A549 (cell line): Measurements from ENCODE around the gene CCDC78. TPM values are rescaled to one million over a fixed set of nuclear protein-coding genes. Genes with fewer than 3 reads are reported as not detected.

ENCODE experiments used
- ATAC-seq, 2 experiments: fragments of 200-7000 bp in 1 of 2; fragments of >200 bp in 1 of 2; cut with Nextera tagmentation in 1 of 2; cut with Tn5 transposase in 1 of 2; 3 replicates each; pipeline versions ENCODE4 v1.8.0 to v1.9.1; 2018 to 2020; ENCODE audit warnings: mild to moderate bottlenecking in 1 of 2, moderate library complexity in 1 of 2
- CTCF ChIA-PET: fragments of 300-600 bp; sonication (Branson Sonifier 250); formaldehyde crosslinking; extraction: SDS; loops from one replicate; lab custom pipeline; 2021; ENCODE audit warnings: antibody characterized with exemption, inconsistent platforms; lab: Yijun Ruan, JAX
- POLR2A ChIA-PET: fragments of 350-600 bp; formaldehyde crosslinking; extraction: SDS; loops from one replicate; lab custom pipeline; 2021; ENCODE audit warnings: antibody characterized with exemption, inconsistent platforms; lab: Yijun Ruan, JAX
- DNase-seq, 2 experiments: peaks; one replicate each; pipeline versions ENCODE4 v3.0.0 to v3.0.0-alpha.2; 2011 to 2016; ENCODE audit warnings: low read depth in 1 of 2, low spot score in 1 of 2
- FAIRE-seq: peaks from 2 replicates; lab custom pipeline; 2011; peaks lifted over from hg19 to GRCh38; lab: Jason Lieb, UNC
- H3K27ac ChIP-seq, 2 experiments: fragments of >200 bp; sonication (Bioruptor Twin); formaldehyde crosslinking; 3 replicates each; pipeline ENCODE4 v1.5.1; 2016 to 2017
- H3K4me1 ChIP-seq: fragments of >200 bp; sonication (Bioruptor Twin); formaldehyde crosslinking; 3 replicates; pipeline ENCODE4 v1.6.1; 2016
- H3K4me2 ChIP-seq: fragments of >200 bp; sonication (Bioruptor Twin); formaldehyde crosslinking; 3 replicates; pipeline ENCODE4 v1.6.1; 2016
- H3K4me3 ChIP-seq: fragments of >200 bp; sonication (Bioruptor Twin); formaldehyde crosslinking; 3 replicates; pipeline ENCODE4 v1.5.1; 2016
- H3K9me3 ChIP-seq: fragments of >200 bp; sonication (Bioruptor Twin); formaldehyde crosslinking; 3 replicates; pipeline ENCODE4 v1.6.1; 2016
- ATOH8 ChIP-seq: fragments of 250-450 bp; sonication (Bioruptor Pico); IDR thresholded peaks from 2 replicates; pipeline ENCODE4 v1.5.0; 2020; ENCODE audit warnings: low read depth, mild to moderate bottlenecking, moderate library complexity
- BHLHE40 ChIP-seq: IDR thresholded peaks from 2 replicates; pipeline ENCODE4 v1.6.1; 2012; ENCODE audit warnings: low read depth, low read length, inconsistent platforms
- CBX2 ChIP-seq: fragments of 200-600 bp; sonication (generic); IDR thresholded peaks from 2 replicates; pipeline ENCODE4 v1.6.1; 2016; ENCODE audit warnings: low read depth, mild to moderate bottlenecking, borderline replicate concordance
- CTCF ChIP-seq: fragments of >200 bp; sonication (Bioruptor Twin); formaldehyde crosslinking; IDR thresholded peaks from 3 replicates; pipeline ENCODE4 v1.5.1; 2016
- EHMT2 ChIP-seq: fragments of 200-600 bp; sonication (generic); IDR thresholded peaks from 2 replicates; pipeline ENCODE4 v1.6.1; 2016; ENCODE audit warnings: antibody characterized with exemption, low read depth, mild to moderate bottlenecking, moderate library complexity
- EP300 ChIP-seq, 2 experiments: fragments of >200 bp; sonication (Bioruptor Twin); formaldehyde crosslinking; IDR thresholded peaks; 2 replicates in 1 of 2; 3 replicates in 1 of 2; pipeline ENCODE4 v1.6.1; 2016 to 2017
- FOXS1 ChIP-seq: fragments of 250-450 bp; sonication (Bioruptor Pico); IDR thresholded peaks from 2 replicates; pipeline ENCODE4 v1.5.0; 2020; ENCODE audit warnings: mild to moderate bottlenecking, moderate library complexity
- HDAC2 ChIP-seq: fragments of 200-600 bp; sonication (generic); IDR thresholded peaks from 2 replicates; pipeline ENCODE4 v1.6.1; 2016
- HES2 ChIP-seq: fragments of >200 bp; sonication (Bioruptor Twin); formaldehyde crosslinking; IDR thresholded peaks from 2 replicates; pipeline ENCODE4 v1.6.1; 2016
- HEYL ChIP-seq: fragments of 250-450 bp; sonication (Bioruptor Pico); IDR thresholded peaks from 2 replicates; pipeline ENCODE4 v1.8.0; 2021; ENCODE audit warnings: mild to moderate bottlenecking, moderate library complexity
- HOXA7 ChIP-seq: fragments of 250-450 bp; sonication (Bioruptor Pico); IDR thresholded peaks from 2 replicates; pipeline ENCODE4 v1.5.0; 2020; ENCODE audit warnings: mild to moderate bottlenecking, moderate library complexity
- JUN ChIP-seq, 2 experiments: fragments of >200 bp; sonication (Bioruptor Twin); formaldehyde crosslinking; IDR thresholded peaks; 2 replicates in 1 of 2; 3 replicates in 1 of 2; pipeline ENCODE4 v1.6.1; 2016 to 2017
- JUNB ChIP-seq: fragments of >200 bp; sonication (Bioruptor Twin); formaldehyde crosslinking; IDR thresholded peaks from 2 replicates; pipeline ENCODE4 v1.6.1; 2016
- MAFK ChIP-seq: fragments of 450-650 bp; IDR thresholded peaks from 2 replicates; pipeline ENCODE4 v1.6.1; 2014; ENCODE audit not compliant: partially characterized antibody
- MAX ChIP-seq: IDR thresholded peaks from 2 replicates; pipeline ENCODE4 v1.6.1; 2012
- MAZ ChIP-seq: fragments of 150-350 bp; IDR thresholded peaks from 2 replicates; pipeline ENCODE4 v1.6.1; 2014; ENCODE audit warnings: antibody characterized with exemption, low read depth, low read length, borderline replicate concordance
- MYC ChIP-seq: IDR thresholded peaks from 2 replicates; pipeline ENCODE4 v1.6.1; 2012; ENCODE audit warnings: mild to moderate bottlenecking, inconsistent platforms, low read length, improper control_type of control experiment, borderline replicate concordance
- NFE2L2 ChIP-seq: fragments of 150-350 bp; conservative IDR thresholded peaks from 2 replicates; pipeline ENCODE4 v1.6.1; 2014; ENCODE audit warnings: low read length
- NPAS2 ChIP-seq: fragments of 250-450 bp; sonication (Bioruptor Pico); IDR thresholded peaks from 2 replicates; pipeline ENCODE4 v1.8.0; 2022; ENCODE audit warnings: mild to moderate bottlenecking, moderate library complexity, borderline replicate concordance
- POLR2A ChIP-seq: IDR thresholded peaks from 2 replicates; pipeline ENCODE4 v1.6.1; 2012; ENCODE audit warnings: mild to moderate bottlenecking, low read length
- POLR2AphosphoS2 ChIP-seq: conservative IDR thresholded peaks from 2 replicates; pipeline ENCODE4 v1.6.1; 2012; ENCODE audit warnings: low read length, improper control_type of control experiment, inconsistent platforms
- RCOR1 ChIP-seq: fragments of 150-350 bp; IDR thresholded peaks from 2 replicates; pipeline ENCODE4 v1.6.1; 2014; ENCODE audit warnings: antibody characterized with exemption, low read length, low read depth
- REST ChIP-seq: fragments of 200-600 bp; sonication (generic); IDR thresholded peaks from 2 replicates; pipeline ENCODE4 v1.6.1; 2016; ENCODE audit warnings: antibody characterized with exemption, mild to moderate bottlenecking, moderate library complexity
- RFX5 ChIP-seq: fragments of 450-650 bp; IDR thresholded peaks from 2 replicates; pipeline ENCODE4 v1.7.1; 2014; ENCODE audit warnings: antibody characterized with exemption, mild to moderate bottlenecking, moderate library complexity
- TFCP2L1 ChIP-seq: fragments of 250-450 bp; sonication (Bioruptor Pico); IDR thresholded peaks from 2 replicates; pipeline ENCODE4 v1.5.0; 2021; ENCODE audit warnings: mild to moderate bottlenecking
- USF2 ChIP-seq: fragments of 450-650 bp; IDR thresholded peaks from 2 replicates; pipeline ENCODE4 v1.6.1; 2014; ENCODE audit warnings: antibody characterized with exemption
- ZSCAN20 ChIP-seq: fragments of 250-450 bp; sonication (Bioruptor Pico); IDR thresholded peaks from 2 replicates; pipeline ENCODE4 v1.8.0; 2022; ENCODE audit warnings: mild to moderate bottlenecking, moderate library complexity
- WGBS: methylation state at CpG from one replicate; pipeline ENCODE4 v1.1.6; 2017; ENCODE audit errors: missing lambda C conversion rate; 5-methylcytosine and 5-hydroxymethylcytosine counted together
- polyA plus RNA-seq, 4 experiments: library from polyadenylated mRNA; depleted of rRNA in 3 of 4; stranded (reverse); fragments of >200 nt; fragmentation: RNase III in 1 of 4; extraction: RNeasy Plus Mini Kit Qiagen cat#74134 plus additional on column Dnase treatment in 1 of 4; gene quantifications; 2 replicates in 3 of 4; 3 replicates in 1 of 4; pipeline ENCODE4 v1.2.3, GENCODE V29; 2011 to 2017

CCDC78 gene
- polyA plus RNA-seq, 2 of the 4 experiments (the other 2 are of a cell fraction), result 1.1 to 4.7 TPM

- TF ChIP-seq RFX5, result no peak
- no peak for TF ChIP-seq HES2
- no peak for TF ChIP-seq REST
- TF ChIP-seq JUNB, result no peak
- TF ChIP-seq ZSCAN20, result no peak
- no peak for TF ChIP-seq CBX2
- no peak for TF ChIP-seq RCOR1
- TF ChIP-seq HOXA7 (CRISPR knock-in tag), result no peak
- TF ChIP-seq POLR2A, result no peak
- TF ChIP-seq EP300 (IDR thresholded peaks at IDR 0.05), result no peak
- no peak for TF ChIP-seq USF2
- no peak for TF ChIP-seq JUN (IDR thresholded peaks at IDR 0.05)
- no peak for TF ChIP-seq HEYL (CRISPR knock-in tag)
- TF ChIP-seq NPAS2 (CRISPR knock-in tag), result no peak
- no peak for TF ChIP-seq FOXS1 (CRISPR knock-in tag)
- no peak for TF ChIP-seq MAZ
- TF ChIP-seq EHMT2, result no peak
- no peak for ATAC-seq
- WGBS, result 91% methylated on average over 29 of the region's 51 CpGs
- H3K27ac ChIP-seq, result peak overlapping the region; percentile 98 to 99
- H3K4me1 ChIP-seq, result peaks cover 47% of the 10 kb centered on the region
- H3K9me3 ChIP-seq, result no peaks in the 10 kb centered on the region
- H3K4me3 ChIP-seq, result peak overlapping the region; percentile 93
- POLR2A ChIA-PET, result interaction anchor here (0.6 to 2.6 kb wide), 10 partner anchors 9 to 66 kb away, joined by 3 to 33 read pairs (median 6); partner anchors contain the start of genes CHTF18, RPUSD1, STUB1 and WDR24
- peak overlapping the region; percentile 94 for H3K4me2 ChIP-seq
- CTCF ChIA-PET, result interaction anchor here (0.6 to 28.0 kb wide), 6 partner anchors 8 to 64 kb away, joined by 3 to 656 read pairs (median 16); partner anchors contain the start of genes ANTKMT, CCDC78, CIAO3 and FBXL16
- FAIRE-seq, result no peak
- no peak for DNase-seq
These were observed 4.3 kb downstream of the CCDC78 start for GRCh38 chr16:721765-722540.

- WGBS, result 53% methylated on average over 25 of the region's 106 CpGs
- H3K9me3 ChIP-seq, result no peaks in the 10 kb centered on the region
- H3K27ac ChIP-seq, result peak within 1 kb of the TSS; percentile 98 to 99
- DNase-seq (peak; percentile 84 to 88), ATAC-seq (peak; percentile 53 to 70), FAIRE-seq (no peak)
- H3K4me1 ChIP-seq, result peaks cover 49% of the 10 kb centered on the region
- H3K4me3 ChIP-seq, result peak within 1 kb of the TSS; percentile 93
- POLR2A ChIA-PET, result interaction anchor here (0.6 to 2.6 kb wide), 13 partner anchors 9 to 67 kb away, joined by 3 to 33 read pairs (median 6); partner anchors contain the start of genes CHTF18, CIAO3, RPUSD1 and STUB1
- CTCF ChIA-PET, result interaction anchor here (3.9 to 28.0 kb wide), 3 partner anchors 7 to 65 kb away, joined by 29 to 656 read pairs (median 656); partner anchors contain the start of genes ANTKMT, CCDC78, CIAO3 and FBXL16
- H3K4me2 ChIP-seq, result peak within 1 kb of the TSS; percentile 94
- TF ChIP-seq BHLHE40, result no peak; the same call in 1 of the 2 replicates
- peak in 1 of 2 experiments; percentile 25; a peak in 1 of 5 replicates for TF ChIP-seq EP300 (IDR thresholded peaks at IDR 0.05)
- no peak for TF ChIP-seq HDAC2
- TF ChIP-seq RFX5, result no peak
- peak; percentile 85 for TF ChIP-seq POLR2A
- peak; percentile 16; the same call in 1 of the 2 replicates for TF ChIP-seq ATOH8 (CRISPR knock-in tag)
- TF ChIP-seq NFE2L2, result no peak
- no peak for TF ChIP-seq MAFK
- TF ChIP-seq TFCP2L1, result no peak
- peak; percentile 94 for TF ChIP-seq MAX
- no peak for TF ChIP-seq CTCF
- no peak for TF ChIP-seq POLR2AphosphoS2
- no peak; the same call in 1 of the 2 replicates for TF ChIP-seq MYC
These were observed 5.1 kb downstream of the CCDC78 start, which contains the start of gene ANTKMT for GRCh38 chr16:720990-721764. Gene ANTKMT (plus strand): TSS chr16:721146. CDS start chr16:721275, 129 bp downstream.
